WTC11 (cell line): ENCODE measurements around the gene CDX1.

Experiments
- RELA ChIP-seq: sonication (generic); formaldehyde crosslinking; IDR thresholded peaks from 2 replicates; pipeline ENCODE4 v1.8.1; 2022; ENCODE audit warnings: missing genetic modification reagents, mild to moderate bottlenecking, borderline replicate concordance
- ZBTB21 ChIP-seq: sonication (generic); formaldehyde crosslinking; IDR thresholded peaks from 2 replicates; pipeline ENCODE4 v1.8.1; 2023; ENCODE audit warnings: mild to moderate bottlenecking, missing genetic modification reagents, borderline replicate concordance
- TF ChIP-seq, protein P1 (sequence below): sonication (generic); formaldehyde crosslinking; conservative IDR thresholded peaks from 2 replicates; pipeline ENCODE4 v1.8.1; 2022; ENCODE audit warnings: mild to moderate bottlenecking, missing genetic modification reagents
- TF ChIP-seq, protein P2 (sequence below): sonication (generic); formaldehyde crosslinking; IDR thresholded peaks from 2 replicates; pipeline ENCODE4 v1.8.1; 2022; ENCODE audit warnings: low read depth, missing genetic modification reagents, borderline replicate concordance
- TF ChIP-seq, protein P3 (sequence below): fragments of 200-600 bp; IDR thresholded peaks from 2 replicates; pipeline ENCODE4 v1.8.0; 2022; ENCODE audit warnings: antibody characterized with exemption

DNA sequence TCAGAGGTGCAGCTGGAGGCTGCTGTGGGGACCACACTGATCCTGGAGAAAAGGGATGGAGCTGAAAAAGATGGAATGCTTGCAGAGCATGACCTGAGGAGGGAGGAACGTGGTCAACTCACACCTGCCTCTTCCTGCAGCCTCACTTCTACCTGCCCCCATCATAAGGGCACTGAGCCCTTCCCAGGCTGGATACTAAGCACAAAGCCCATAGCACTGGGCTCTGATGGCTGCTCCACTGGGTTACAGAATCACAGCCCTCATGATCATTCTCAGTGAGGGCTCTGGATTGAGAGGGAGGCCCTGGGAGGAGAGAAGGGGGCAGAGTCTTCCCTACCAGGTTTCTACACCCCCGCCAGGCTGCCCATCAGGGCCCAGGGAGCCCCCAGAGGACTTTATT, 17.4 kb downstream of the CDX1 start:
- TF ChIP-seq, protein P1, sequence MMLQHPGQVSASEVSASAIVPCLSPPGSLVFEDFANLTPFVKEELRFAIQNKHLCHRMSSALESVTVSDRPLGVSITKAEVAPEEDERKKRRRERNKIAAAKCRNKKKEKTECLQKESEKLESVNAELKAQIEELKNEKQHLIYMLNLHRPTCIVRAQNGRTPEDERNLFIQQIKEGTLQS (CRISPR knock-in tag), result no peak
- TF ChIP-seq, protein P2, sequence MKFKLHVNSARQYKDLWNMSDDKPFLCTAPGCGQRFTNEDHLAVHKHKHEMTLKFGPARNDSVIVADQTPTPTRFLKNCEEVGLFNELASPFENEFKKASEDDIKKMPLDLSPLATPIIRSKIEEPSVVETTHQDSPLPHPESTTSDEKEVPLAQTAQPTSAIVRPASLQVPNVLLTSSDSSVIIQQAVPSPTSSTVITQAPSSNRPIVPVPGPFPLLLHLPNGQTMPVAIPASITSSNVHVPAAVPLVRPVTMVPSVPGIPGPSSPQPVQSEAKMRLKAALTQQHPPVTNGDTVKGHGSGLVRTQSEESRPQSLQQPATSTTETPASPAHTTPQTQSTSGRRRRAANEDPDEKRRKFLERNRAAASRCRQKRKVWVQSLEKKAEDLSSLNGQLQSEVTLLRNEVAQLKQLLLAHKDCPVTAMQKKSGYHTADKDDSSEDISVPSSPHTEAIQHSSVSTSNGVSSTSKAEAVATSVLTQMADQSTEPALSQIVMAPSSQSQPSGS (CRISPR knock-in tag), result no peak
- TF ChIP-seq, protein P3, sequence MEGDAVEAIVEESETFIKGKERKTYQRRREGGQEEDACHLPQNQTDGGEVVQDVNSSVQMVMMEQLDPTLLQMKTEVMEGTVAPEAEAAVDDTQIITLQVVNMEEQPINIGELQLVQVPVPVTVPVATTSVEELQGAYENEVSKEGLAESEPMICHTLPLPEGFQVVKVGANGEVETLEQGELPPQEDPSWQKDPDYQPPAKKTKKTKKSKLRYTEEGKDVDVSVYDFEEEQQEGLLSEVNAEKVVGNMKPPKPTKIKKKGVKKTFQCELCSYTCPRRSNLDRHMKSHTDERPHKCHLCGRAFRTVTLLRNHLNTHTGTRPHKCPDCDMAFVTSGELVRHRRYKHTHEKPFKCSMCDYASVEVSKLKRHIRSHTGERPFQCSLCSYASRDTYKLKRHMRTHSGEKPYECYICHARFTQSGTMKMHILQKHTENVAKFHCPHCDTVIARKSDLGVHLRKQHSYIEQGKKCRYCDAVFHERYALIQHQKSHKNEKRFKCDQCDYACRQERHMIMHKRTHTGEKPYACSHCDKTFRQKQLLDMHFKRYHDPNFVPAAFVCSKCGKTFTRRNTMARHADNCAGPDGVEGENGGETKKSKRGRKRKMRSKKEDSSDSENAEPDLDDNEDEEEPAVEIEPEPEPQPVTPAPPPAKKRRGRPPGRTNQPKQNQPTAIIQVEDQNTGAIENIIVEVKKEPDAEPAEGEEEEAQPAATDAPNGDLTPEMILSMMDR, result no peak
- TF ChIP-seq RELA (CRISPR knock-in tag) (no peak), ZBTB21 (no peak)
